K562 treated with DMSO at 1 percent for 12 hours (cell line): ENCODE measurements around the gene EFNA3. TPM values are rescaled to one million over a fixed set of nuclear protein-coding genes. Genes with fewer than 3 reads are reported as not detected.

ENCODE experiments used
- total RNA-seq: library from RNA; unstranded; fragments of 300-600 nt; gene quantifications from 2 replicates; pipeline ENCODE4 v1.2.3, GENCODE V29; 2022; ENCODE audit not compliant: insufficient read depth

Gene EFNA3
- total RNA-seq, result 5.3 and 6.7 TPM in 2 replicates

GRCh38 chr1:155078469-155079209 lies at the start of gene EFNA3:
Gene EFNA3 (plus strand): TSS chr1:155078837. CDS start chr1:155078942, 105 bp downstream.

GRCh38 chr1:155033524-155033923 lies 45.1 kb upstream of the EFNA3 start, which contains the start of the genes DCST1 and DCST2:
Gene DCST1 (plus strand): TSS chr1:155033824. CDS start chr1:155034037, 213 bp downstream.
Gene DCST2 (minus strand): TSS chr1:155033781. CDS start chr1:155033701, 80 bp downstream.

GRCh38 chr1:155050560-155051341 lies 27.9 kb upstream of the EFNA3 start, which contains the start of gene ADAM15:
Gene ADAM15 (plus strand): TSS chr1:155051316. CDS start chr1:155051387, 71 bp downstream.

GRCh38 chr1:155063550-155064110 lies 15.0 kb upstream of the EFNA3 start, which contains the start of gene EFNA4:
Gene EFNA4 (plus strand): TSS chr1:155063740. CDS start chr1:155063824, 84 bp downstream.

GRCh38 chr1:155127105-155127966 lies 48.7 kb downstream of the EFNA3 start, which contains the start of gene EFNA1:
Gene EFNA1 (plus strand): TSS chr1:155127876. CDS start chr1:155127978, 102 bp downstream.

GRCh38 chr1:155135415-155136028 lies 56.9 kb downstream of the EFNA3 start, which contains the start of gene SLC50A1:
Gene SLC50A1 (plus strand): TSS chr1:155135852. CDS start chr1:155135912, 60 bp downstream.

Other genes with a start within 250 kb of the EFNA3 start
- gene KCNN3, start 208.6 kb upstream of the EFNA3 start, total RNA-seq, result not detected in 2 replicates
- 12.9 and 20.3 TPM in 2 replicates for gene PMVK, start 142.1 kb upstream of the EFNA3 start, total RNA-seq
- gene PBXIP1, start 122.7 kb upstream of the EFNA3 start, total RNA-seq, result 15.6 and 22.5 TPM in 2 replicates
- 29.6 and 51.5 TPM in 2 replicates for gene PYGO2, start 117.1 kb upstream of the EFNA3 start, total RNA-seq
- gene SHC1, start 108.1 kb upstream of the EFNA3 start, total RNA-seq, result 26.5 and 56.6 TPM in 2 replicates
- gene CKS1B, start 104.2 kb upstream of the EFNA3 start, total RNA-seq, result 450 and 472 TPM in 2 replicates
- gene FLAD1, start 95.5 kb upstream of the EFNA3 start, total RNA-seq, result 39.5 and 45.7 TPM in 2 replicates
- not detected in 2 replicates for gene LENEP, start 85.3 kb upstream of the EFNA3 start, total RNA-seq
- gene ZBTB7B, start 76.0 kb upstream of the EFNA3 start, total RNA-seq, result 31.1 and 37.0 TPM in 2 replicates
- 0.99 and 2.2 TPM in 2 replicates for gene DCST2, start 45.1 kb upstream of the EFNA3 start, total RNA-seq
- gene DCST1, start 45.0 kb upstream of the EFNA3 start, total RNA-seq, result not detected in 2 replicates
- 44.7 and 44.9 TPM in 2 replicates for gene ADAM15, start 27.5 kb upstream of the EFNA3 start, total RNA-seq
- 11.9 and 16.0 TPM in 2 replicates for gene EFNA4, start 15.1 kb upstream of the EFNA3 start, total RNA-seq
- gene EFNA1, start 49.0 kb downstream of the EFNA3 start, total RNA-seq, result 3.9 and 5.4 TPM in 2 replicates
- 106 and 112 TPM in 2 replicates for gene SLC50A1, start 57.0 kb downstream of the EFNA3 start, total RNA-seq
- 98.9 and 177 TPM in 2 replicates for gene DPM3, start 61.7 kb downstream of the EFNA3 start, total RNA-seq
- gene KRTCAP2, start 94.5 kb downstream of the EFNA3 start, total RNA-seq, result 303 and 367 TPM in 2 replicates
- gene TRIM46, start 95.0 kb downstream of the EFNA3 start, total RNA-seq, result 0.26 TPM in 1 of 2 replicates, not detected in the other
- gene THBS3, start 129.1 kb downstream of the EFNA3 start, total RNA-seq, result 3.1 and 3.3 TPM in 2 replicates
- gene MTX1, start 129.9 kb downstream of the EFNA3 start, total RNA-seq, result 61.9 and 73.8 TPM in 2 replicates
- 19.8 and 37.2 TPM in 2 replicates for gene ENTREP3, start 176.6 kb downstream of the EFNA3 start, total RNA-seq
- 109 and 129 TPM in 2 replicates for gene SCAMP3, start 183.5 kb downstream of the EFNA3 start, total RNA-seq
- 21.7 and 62.2 TPM in 2 replicates for gene CLK2, start 194.7 kb downstream of the EFNA3 start, total RNA-seq
- 2.8 and 5.7 TPM in 2 replicates for gene HCN3, start 198.6 kb downstream of the EFNA3 start, total RNA-seq
- 15.7 and 16.2 TPM in 2 replicates for gene PKLR, start 222.6 kb downstream of the EFNA3 start, total RNA-seq
- 206 and 210 TPM in 2 replicates for gene FDPS, start 230.0 kb downstream of the EFNA3 start, total RNA-seq
- gene RUSC1, start 242.1 kb downstream of the EFNA3 start, total RNA-seq, result 46.8 and 76.3 TPM in 2 replicates